ENCODE data around the gene LRRC8B.

LRRC8B gene

GRCh38 chr1:89556726-89557444 lies 32.3 kb downstream of the LRRC8B start:
- no peak overlapping the region for H3K27ac ChIP-seq (ENCODE audit: low read depth, low read length)
- H3K4me2 ChIP-seq (ENCODE audit: low read depth, low read length, poor library complexity, severe bottlenecking) = no peak overlapping the region
- no peaks in the 10 kb centered on the region for H4K20me1 ChIP-seq (ENCODE audit: low read depth, low read length)
- no peak overlapping the region for H2AFZ ChIP-seq (ENCODE audit: low read depth, low read length, severe bottlenecking)
- peaks cover 6% of the 10 kb centered on the region; the same call in 1 of the 2 replicates for H3K79me2 ChIP-seq (ENCODE audit: insufficient read depth, low read length)
- H3K9me2 ChIP-seq (replicated peaks; ENCODE audit: insufficient read depth, low read length) = no peaks in the 10 kb centered on the region
- no peak for TF ChIP-seq CTCF (IDR thresholded peaks at IDR 0.05; ENCODE audit: insufficient read depth, low read length, poor library complexity, severe bottlenecking)
- no peak for TF ChIP-seq EZH2phosphoT487 (conservative IDR thresholded peaks at IDR 0.05; ENCODE audit: low read length)
- no peaks in the 10 kb centered on the region for H3K27me3 ChIP-seq (ENCODE audit: low read length)
- no peaks in the 10 kb centered on the region for H3K36me3 ChIP-seq (ENCODE audit: low read length)
- no peaks in the 10 kb centered on the region for H3F3A ChIP-seq (ENCODE audit: insufficient read depth)
- no peak overlapping the region for H3K9ac ChIP-seq (ENCODE audit: low read length)
- no peak overlapping the region for H3K4me3 ChIP-seq (ENCODE audit: insufficient read depth, low read length, poor library complexity, severe bottlenecking)
- no peaks in the 10 kb centered on the region for H3K9me3 ChIP-seq (ENCODE audit: insufficient read depth, low read length)

- H3K9me3 ChIP-seq (ENCODE audit: insufficient read depth, low read length) = no peaks in the 10 kb centered on the region
- peaks cover 9% of the 10 kb centered on the region; the same call in 1 of the 2 replicates for H3K79me2 ChIP-seq (ENCODE audit: insufficient read depth, low read length)
- H3K9me2 ChIP-seq (replicated peaks; ENCODE audit: insufficient read depth, low read length) = no peaks in the 10 kb centered on the region
- TF ChIP-seq CTCF (IDR thresholded peaks at IDR 0.05; ENCODE audit: insufficient read depth, low read length, poor library complexity, severe bottlenecking) (no peak), EZH2phosphoT487 (conservative IDR thresholded peaks at IDR 0.05; ENCODE audit: low read length) (no peak)
- H3K27me3 ChIP-seq (ENCODE audit: low read length) = no peaks in the 10 kb centered on the region
- no peak overlapping the region for H2AFZ ChIP-seq (ENCODE audit: low read depth, low read length, severe bottlenecking)
- no peaks in the 10 kb centered on the region for H3K36me3 ChIP-seq (ENCODE audit: low read length)
- H3K9ac ChIP-seq (ENCODE audit: low read length) = no peak overlapping the region
- no peak overlapping the region for H3K27ac ChIP-seq (ENCODE audit: low read depth, low read length)
- no peaks in the 10 kb centered on the region for H3F3A ChIP-seq (ENCODE audit: insufficient read depth)
- no peak overlapping the region for H3K4me2 ChIP-seq (ENCODE audit: low read depth, low read length, poor library complexity, severe bottlenecking)
- no peak overlapping the region for H3K4me3 ChIP-seq (ENCODE audit: insufficient read depth, low read length, poor library complexity, severe bottlenecking)
- H4K20me1 ChIP-seq (ENCODE audit: low read depth, low read length) = no peaks in the 10 kb centered on the region
Observed at GRCh38 chr1:89557445-89557825, 32.8 kb downstream of the LRRC8B start.

- Histone ChIP-seq H3K27ac (ENCODE audit: low read depth, low read length) (no peak overlapping the region), H3K9me2 (replicated peaks; ENCODE audit: insufficient read depth, low read length) (no peaks in the 10 kb centered on the region), H3K79me2 (ENCODE audit: insufficient read depth, low read length) (peaks cover 9% of the 10 kb centered on the region; the same call in 1 of the 2 replicates)
Observed at GRCh38 chr1:89557956-89558355, 33.3 kb downstream of the LRRC8B start.

More at GRCh38 chr1:89557956-89558355, 33.3 kb downstream of the LRRC8B start:
- H3F3A ChIP-seq (ENCODE audit: insufficient read depth) = no peaks in the 10 kb centered on the region
- no peaks in the 10 kb centered on the region for H3K27me3 ChIP-seq (ENCODE audit: low read length)
- H2AFZ ChIP-seq (ENCODE audit: low read depth, low read length, severe bottlenecking) = no peak overlapping the region
- no peaks in the 10 kb centered on the region for H4K20me1 ChIP-seq (ENCODE audit: low read depth, low read length)
- H3K9me3 ChIP-seq (ENCODE audit: insufficient read depth, low read length) = no peaks in the 10 kb centered on the region
- no peak overlapping the region for H3K4me3 ChIP-seq (ENCODE audit: insufficient read depth, low read length, poor library complexity, severe bottlenecking)
- H3K4me2 ChIP-seq (ENCODE audit: low read depth, low read length, poor library complexity, severe bottlenecking) = no peak overlapping the region
- no peak overlapping the region for H3K9ac ChIP-seq (ENCODE audit: low read length)
- TF ChIP-seq EZH2phosphoT487 (conservative IDR thresholded peaks at IDR 0.05; ENCODE audit: low read length) (no peak), CTCF (IDR thresholded peaks at IDR 0.05; ENCODE audit: insufficient read depth, low read length, poor library complexity, severe bottlenecking) (no peak)
- no peaks in the 10 kb centered on the region for H3K36me3 ChIP-seq (ENCODE audit: low read length)

Data from SU-DHL-6 (cell line).